WTC11 (cell line): ENCODE data around the gene COX7A2. TPM values are rescaled to one million over a fixed set of nuclear protein-coding genes. Genes with fewer than 3 reads are reported as not detected.

Source experiments
- ATAC-seq: fragments of 200-7000 bp; cut with Tn5 transposase; 2 replicates; pipeline ENCODE4 v1.10.0; 2021; ENCODE audit warnings: mild to moderate bottlenecking, moderate library complexity
- CTCF ChIA-PET: fragments of 300-600 bp; sonication (Branson Sonifier 250); formaldehyde crosslinking; loops from one replicate; lab custom pipeline; 2021; ENCODE audit warnings: antibody characterized with exemption; lab: Charles Lee
- POLR2A ChIA-PET: fragments of 350-600 bp; sonication (Branson Sonifier 250); formaldehyde crosslinking; loops from one replicate; lab custom pipeline; 2021; ENCODE audit warnings: antibody characterized with exemption; lab: Charles Lee
- DNase-seq: peaks from one replicate; pipeline ENCODE4 v3.0.0; 2021; ENCODE audit warnings: low spot score
- H3K27ac Mint-ChIP-seq: 2 replicates; pipeline ENCODE4 v1.8.0; 2021; ENCODE audit warnings: mixed read lengths
- H3K27me3 Mint-ChIP-seq: 2 replicates; pipeline ENCODE4 v1.8.0; 2021; ENCODE audit warnings: low read depth, mild to moderate bottlenecking, moderate library complexity, mixed read lengths
- H3K36me3 Mint-ChIP-seq: 2 replicates; pipeline ENCODE4 v1.8.0; 2021; ENCODE audit warnings: mixed read lengths
- H3K4me1 Mint-ChIP-seq: 2 replicates; pipeline ENCODE4 v1.8.0; 2022; ENCODE audit warnings: mixed read lengths
- H3K4me3 Mint-ChIP-seq: 2 replicates; pipeline ENCODE4 v1.8.0; 2021; ENCODE audit warnings: mild to moderate bottlenecking, moderate library complexity, mixed read lengths
- H3K9me3 Mint-ChIP-seq: 2 replicates; pipeline ENCODE4 v1.8.0; 2021; ENCODE audit warnings: mixed read lengths
- ATF1 ChIP-seq: sonication (generic); formaldehyde crosslinking; IDR thresholded peaks from 2 replicates; pipeline ENCODE4 v1.8.1; 2023; ENCODE audit warnings: mild to moderate bottlenecking, moderate library complexity, missing genetic modification reagents
- ESRRA ChIP-seq: sonication (generic); formaldehyde crosslinking; IDR thresholded peaks from 2 replicates; pipeline ENCODE4 v1.8.1; 2022; ENCODE audit warnings: mild to moderate bottlenecking, missing genetic modification reagents, borderline replicate concordance
- JAZF1 ChIP-seq: fragments of 250-450 bp; sonication (Bioruptor Pico); IDR thresholded peaks from 2 replicates; pipeline ENCODE4 v1.9.0; 2021; ENCODE audit warnings: moderate library complexity, mild to moderate bottlenecking, inconsistent platforms
- MAX ChIP-seq: sonication (generic); formaldehyde crosslinking; IDR thresholded peaks from 2 replicates; pipeline ENCODE4 v1.8.0; 2022; ENCODE audit warnings: mild to moderate bottlenecking, missing genetic modification reagents
- MXD4 ChIP-seq: fragments of 250-450 bp; sonication (Bioruptor Pico); IDR thresholded peaks from 2 replicates; pipeline ENCODE4 v1.8.0; 2021; ENCODE audit warnings: mild to moderate bottlenecking, moderate library complexity, borderline replicate concordance
- NFYB ChIP-seq: sonication (generic); formaldehyde crosslinking; conservative IDR thresholded peaks from 2 replicates; pipeline ENCODE4 v1.8.0; 2022; ENCODE audit warnings: low read depth, missing genetic modification reagents
- PRDM15 ChIP-seq: sonication (generic); formaldehyde crosslinking; IDR thresholded peaks from 2 replicates; pipeline ENCODE4 v1.8.0; 2022; ENCODE audit warnings: missing genetic modification reagents
- STAT6 ChIP-seq: sonication (generic); formaldehyde crosslinking; conservative IDR thresholded peaks from 2 replicates; pipeline ENCODE4 v1.8.1; 2023; ENCODE audit warnings: mild to moderate bottlenecking, low read depth, missing genetic modification reagents, moderate library complexity
- TEAD4 ChIP-seq: sonication (generic); formaldehyde crosslinking; IDR thresholded peaks from 2 replicates; pipeline ENCODE4 v1.8.0; 2022; ENCODE audit warnings: mild to moderate bottlenecking, missing genetic modification reagents
- ZNF138 ChIP-seq: sonication (generic); formaldehyde crosslinking; conservative IDR thresholded peaks from 2 replicates; pipeline ENCODE4 v1.8.1; 2022; ENCODE audit warnings: mild to moderate bottlenecking, moderate library complexity, missing genetic modification reagents
- ZNF423 ChIP-seq: fragments of 250-450 bp; sonication (Bioruptor Pico); IDR thresholded peaks from 2 replicates; pipeline ENCODE4 v2.1.2; 2022; ENCODE audit warnings: mild to moderate bottlenecking, moderate library complexity
- ZNF532 ChIP-seq: fragments of 250-450 bp; sonication (Bioruptor Pico); IDR thresholded peaks from 2 replicates; pipeline ENCODE4 v1.9.0; 2021; ENCODE audit warnings: mild to moderate bottlenecking, borderline replicate concordance
- ZNF671 ChIP-seq: fragments of 250-450 bp; sonication (Bioruptor Pico); IDR thresholded peaks from 2 replicates; pipeline ENCODE4 v1.8.0; 2021; ENCODE audit warnings: mild to moderate bottlenecking
- total RNA-seq: library from RNA; stranded (reverse); gene quantifications from 3 replicates; pipeline ENCODE4 v1.2.3, GENCODE V29; 2021
- TF ChIP-seq, protein P1 (sequence below): sonication (generic); formaldehyde crosslinking; IDR thresholded peaks from 2 replicates; pipeline ENCODE4 v1.8.1; 2022; ENCODE audit warnings: mild to moderate bottlenecking, missing genetic modification reagents, moderate library complexity, borderline replicate concordance

COX7A2 gene
- total RNA-seq, 1 experiment from 2014 or later, result 472 TPM

- TF ChIP-seq STAT6 (CRISPR knock-in tag) (no peak), ESRRA (no peak), NFYB (no peak)
Measured at GRCh38 chr6:75279418-75279817, 35.8 kb upstream of the COX7A2 start (continued).

- peak overlapping the region; percentile 84 for H3K27ac Mint-ChIP-seq
- peaks cover 15% of the 10 kb centered on the region for H3K36me3 Mint-ChIP-seq
- POLR2A ChIA-PET, result interaction anchor here (0.6 to 0.8 kb wide), 2 partner anchors 11 to 323 kb away, joined by 3 to 4 read pairs; no protein-coding TSS in a partner anchor
- peaks cover 3% of the 10 kb centered on the region; the same call in 1 of the 2 replicates for H3K9me3 Mint-ChIP-seq
- CTCF ChIA-PET, result no interaction called here
- DNase-seq (no peak), ATAC-seq (no peak)
- H3K27me3 Mint-ChIP-seq, result no peaks in the 10 kb centered on the region
- H3K4me1 Mint-ChIP-seq, result peaks cover 75% of the 10 kb centered on the region
- no peak overlapping the region for H3K4me3 Mint-ChIP-seq
- TF ChIP-seq MXD4 (CRISPR knock-in tag), result no peak
- TF ChIP-seq JAZF1, result no peak
- no peak for TF ChIP-seq ZNF532 (CRISPR knock-in tag)
- TF ChIP-seq ZNF423 (CRISPR knock-in tag), result no peak
- TF ChIP-seq MAX, result no peak
- TF ChIP-seq ATF1 (CRISPR knock-in tag), result no peak
- no peak for TF ChIP-seq TEAD4
- TF ChIP-seq, protein P1, sequence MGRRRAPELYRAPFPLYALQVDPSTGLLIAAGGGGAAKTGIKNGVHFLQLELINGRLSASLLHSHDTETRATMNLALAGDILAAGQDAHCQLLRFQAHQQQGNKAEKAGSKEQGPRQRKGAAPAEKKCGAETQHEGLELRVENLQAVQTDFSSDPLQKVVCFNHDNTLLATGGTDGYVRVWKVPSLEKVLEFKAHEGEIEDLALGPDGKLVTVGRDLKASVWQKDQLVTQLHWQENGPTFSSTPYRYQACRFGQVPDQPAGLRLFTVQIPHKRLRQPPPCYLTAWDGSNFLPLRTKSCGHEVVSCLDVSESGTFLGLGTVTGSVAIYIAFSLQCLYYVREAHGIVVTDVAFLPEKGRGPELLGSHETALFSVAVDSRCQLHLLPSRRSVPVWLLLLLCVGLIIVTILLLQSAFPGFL (CRISPR knock-in tag), result no peak
Measured at GRCh38 chr6:75278474-75279077, 35.0 kb upstream of the COX7A2 start.

DNA sequence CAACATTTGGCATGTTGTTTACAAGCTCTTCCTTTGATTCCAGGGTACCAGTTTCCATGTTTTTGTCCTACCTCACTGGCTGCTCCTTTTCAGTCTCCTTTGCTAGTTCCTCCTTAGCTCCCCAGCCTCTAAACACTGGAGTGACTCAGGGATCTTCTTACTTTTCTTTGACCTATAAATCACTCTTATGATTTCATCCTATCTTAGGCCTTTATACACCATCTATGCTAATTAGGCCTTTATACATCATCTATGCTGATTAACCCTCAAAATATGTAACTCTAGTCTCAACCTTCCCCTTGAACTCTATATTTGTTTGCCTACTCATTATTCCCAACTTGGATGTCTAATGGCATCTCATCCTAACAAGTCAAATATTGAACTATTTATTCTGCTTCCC, 31.5 kb upstream of the COX7A2 start:
- peaks cover 43% of the 10 kb centered on the region for H3K36me3 Mint-ChIP-seq
- H3K4me3 Mint-ChIP-seq, result no peak overlapping the region
- DNase-seq (no peak), ATAC-seq (no peak)
- TF ChIP-seq TEAD4, result no peak
- 0 out of 2 replicates have a peak, but pooled peaks have one; percentile 49 for TF ChIP-seq PRDM15
- TF ChIP-seq ZNF671, result no peak
- no peak for TF ChIP-seq ZNF138 (CRISPR knock-in tag)
- H3K4me1 Mint-ChIP-seq, result peaks cover 78% of the 10 kb centered on the region
- CTCF ChIA-PET, result interaction anchor here (0.5 to 0.7 kb wide), 2 partner anchors 79 to 289 kb away, joined by 4 read pairs; no protein-coding TSS in a partner anchor
- H3K27me3 Mint-ChIP-seq, result no peaks in the 10 kb centered on the region
- POLR2A ChIA-PET, result interaction anchor here (2.2 kb wide), 1 partner anchor 9 kb away, joined by 12 read pairs; the partner anchor contains the start of gene TMEM30A
- peak overlapping the region; percentile 13; the same call in 1 of the 2 replicates for H3K27ac Mint-ChIP-seq
- peaks cover 29% of the 10 kb centered on the region for H3K9me3 Mint-ChIP-seq
